Measurements from ENCODE around the gene CFP. TPM values are rescaled to one million over a fixed set of nuclear protein-coding genes. Genes with fewer than 3 reads are reported as not detected.

Gene CFP
- total RNA-seq, 2 donors from 2014 or later = 13.1 to 18.9 TPM

DNA sequence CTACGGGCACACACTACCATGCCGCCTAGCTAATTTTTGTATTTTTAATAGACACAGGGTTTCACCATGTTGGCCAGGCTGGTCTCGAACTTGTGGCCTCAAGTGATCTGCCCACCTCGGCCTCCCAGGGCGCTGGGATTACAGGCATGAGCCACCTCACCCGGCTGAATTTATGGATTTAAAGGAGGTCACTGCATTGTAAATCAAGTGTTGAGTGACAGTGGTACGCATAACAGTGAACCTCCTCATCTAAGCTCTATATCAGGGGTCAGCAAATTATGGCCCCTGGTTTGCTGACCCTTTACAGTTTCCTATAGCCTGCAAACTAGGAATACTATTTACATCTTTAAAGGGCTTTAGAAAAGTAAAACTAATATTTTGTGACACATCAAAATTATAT is 31.8 kb upstream of the CFP start:
- TF ChIP-seq, protein P1, sequence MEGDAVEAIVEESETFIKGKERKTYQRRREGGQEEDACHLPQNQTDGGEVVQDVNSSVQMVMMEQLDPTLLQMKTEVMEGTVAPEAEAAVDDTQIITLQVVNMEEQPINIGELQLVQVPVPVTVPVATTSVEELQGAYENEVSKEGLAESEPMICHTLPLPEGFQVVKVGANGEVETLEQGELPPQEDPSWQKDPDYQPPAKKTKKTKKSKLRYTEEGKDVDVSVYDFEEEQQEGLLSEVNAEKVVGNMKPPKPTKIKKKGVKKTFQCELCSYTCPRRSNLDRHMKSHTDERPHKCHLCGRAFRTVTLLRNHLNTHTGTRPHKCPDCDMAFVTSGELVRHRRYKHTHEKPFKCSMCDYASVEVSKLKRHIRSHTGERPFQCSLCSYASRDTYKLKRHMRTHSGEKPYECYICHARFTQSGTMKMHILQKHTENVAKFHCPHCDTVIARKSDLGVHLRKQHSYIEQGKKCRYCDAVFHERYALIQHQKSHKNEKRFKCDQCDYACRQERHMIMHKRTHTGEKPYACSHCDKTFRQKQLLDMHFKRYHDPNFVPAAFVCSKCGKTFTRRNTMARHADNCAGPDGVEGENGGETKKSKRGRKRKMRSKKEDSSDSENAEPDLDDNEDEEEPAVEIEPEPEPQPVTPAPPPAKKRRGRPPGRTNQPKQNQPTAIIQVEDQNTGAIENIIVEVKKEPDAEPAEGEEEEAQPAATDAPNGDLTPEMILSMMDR (IDR thresholded peaks at IDR 0.05) = no peak
- ATAC-seq (ENCODE audit: insufficient number of reproducible peaks, low FRiP score, low read depth) = no peak

DNA sequence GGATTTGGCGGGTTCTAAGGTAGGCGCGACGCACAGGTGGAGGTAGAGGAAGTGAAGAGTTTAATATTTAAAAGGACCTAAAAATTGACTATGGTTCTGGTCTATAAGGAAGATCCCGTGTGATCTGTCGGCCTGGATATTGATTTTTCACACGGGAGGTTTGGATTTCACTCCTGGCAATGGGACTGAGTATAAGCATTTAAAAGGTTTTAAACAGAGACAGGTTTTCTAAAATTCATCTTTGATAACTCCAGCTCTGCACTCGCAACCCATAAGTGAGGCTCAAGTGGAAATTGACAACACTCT is 29.6 kb upstream of the CFP start:
- peaks cover 3% of the 10 kb centered on the region for H3K36me3 ChIP-seq
- no peak for DNase-seq (ENCODE audit: low spot score)
- no peaks in the 10 kb centered on the region for H3K9me3 ChIP-seq
- peak overlapping the region; percentile 95 to 97 for H3K27ac ChIP-seq
- no peak for ATAC-seq (ENCODE audit: insufficient number of reproducible peaks, low FRiP score, low read depth)
- H3K4me3 ChIP-seq = peak overlapping the region; percentile 84
- peaks cover 0 to 4% of the 10 kb centered on the region in 2 donors for H3K4me1 ChIP-seq (ENCODE audit: control insufficient read depth in 1 of 2, low read depth in 2 of 2)
- TF ChIP-seq, protein P1 (IDR thresholded peaks at IDR 0.05) = no peak
- no peaks in the 10 kb centered on the region for H3K27me3 ChIP-seq (replicated peaks; ENCODE audit: insufficient read depth)

More for the DNA sequence above, 31.8 kb upstream of the CFP start:
- H3K4me1 ChIP-seq (ENCODE audit: control insufficient read depth in 1 of 2, low read depth in 2 of 2) = peaks cover 0 to 4% of the 10 kb centered on the region in 2 donors
- no peaks in the 10 kb centered on the region for H3K27me3 ChIP-seq (replicated peaks; ENCODE audit: insufficient read depth)
- H3K36me3 ChIP-seq = peaks cover 3% of the 10 kb centered on the region
- H3K4me3 ChIP-seq = no peak overlapping the region
- H3K9me3 ChIP-seq = no peaks in the 10 kb centered on the region
- H3K27ac ChIP-seq = no peak overlapping the region
- DNase-seq (ENCODE audit: low spot score) = no peak

DNA sequence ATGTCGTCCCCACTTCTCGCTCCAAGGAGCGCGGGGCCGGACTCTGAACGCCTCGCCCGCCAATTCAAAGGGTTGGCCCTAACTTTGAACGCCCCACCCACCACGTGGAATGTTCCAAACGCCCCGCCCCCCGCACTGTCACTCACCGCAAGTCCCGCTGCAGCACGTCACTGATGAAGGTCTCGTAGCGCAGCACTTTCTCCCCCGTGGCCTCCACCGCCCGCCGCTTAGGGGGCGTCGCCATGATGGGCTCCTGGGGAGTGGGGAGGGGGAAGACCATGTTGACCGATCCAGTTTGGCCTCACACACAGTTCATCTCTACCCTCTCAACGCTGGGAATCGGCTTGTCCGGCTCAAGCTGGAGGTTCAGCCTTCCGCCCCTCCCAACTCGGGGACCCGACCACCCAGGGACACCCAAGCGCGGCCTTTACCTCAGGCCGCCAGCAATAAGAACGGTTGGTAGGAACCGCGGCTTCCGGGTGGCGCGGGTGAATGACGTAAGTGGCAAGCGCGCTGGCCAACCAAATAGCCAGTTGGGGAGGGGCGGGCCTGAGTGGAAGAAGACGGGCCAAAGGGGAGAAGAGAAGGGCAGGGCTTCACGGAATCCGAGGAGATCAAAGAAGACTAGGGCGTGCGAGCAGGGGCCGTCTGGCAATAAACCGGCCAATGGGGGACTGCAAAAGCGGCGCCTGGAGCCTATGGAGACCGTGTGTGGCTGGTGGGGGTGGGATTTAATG is 29.1 kb upstream of the CFP start, which contains the start of gene UXT:
Gene UXT (minus strand): TSS at position 497 of the 737 bp plus-strand sequence. CDS start 253 bp downstream, at position 244.
- DNase-seq (ENCODE audit: low spot score) (peak; percentile 63), ATAC-seq (ENCODE audit: insufficient number of reproducible peaks, low FRiP score, low read depth) (peak; percentile 84)
- peaks cover 0 to 4% of the 10 kb centered on the region in 2 donors for H3K4me1 ChIP-seq (ENCODE audit: control insufficient read depth in 1 of 2, low read depth in 2 of 2)
- H3K36me3 ChIP-seq = peaks cover 3% of the 10 kb centered on the region
- peak within 1 kb of the TSS; percentile 95 to 97 for H3K27ac ChIP-seq
- H3K9me3 ChIP-seq = no peaks in the 10 kb centered on the region
- no peaks in the 10 kb centered on the region for H3K27me3 ChIP-seq (replicated peaks; ENCODE audit: insufficient read depth)
- TF ChIP-seq, protein P1 (IDR thresholded peaks at IDR 0.05) = no peak
- H3K4me3 ChIP-seq = peak within 1 kb of the TSS; percentile 84

DNA sequence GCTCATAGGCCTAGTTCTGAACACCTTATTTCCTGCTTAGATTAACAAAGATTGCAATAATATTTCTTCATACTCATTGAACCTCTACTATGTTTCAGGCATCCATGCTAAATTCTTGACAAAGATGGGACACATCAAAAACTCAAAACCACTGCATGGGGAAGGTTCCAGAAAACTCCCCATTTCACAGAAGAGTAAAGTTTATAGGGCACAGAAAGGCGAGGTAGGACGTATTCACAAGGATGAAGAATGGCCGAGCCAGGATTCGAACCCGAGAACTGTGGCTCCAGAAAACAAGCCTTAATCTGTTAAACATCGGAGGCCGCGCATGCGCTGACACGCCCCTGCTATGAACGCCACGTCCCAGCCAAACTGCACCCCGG is 28.6 kb upstream of the CFP start:
- H3K4me1 ChIP-seq (ENCODE audit: control insufficient read depth in 1 of 2, low read depth in 2 of 2) = peaks cover 0 to 4% of the 10 kb centered on the region in 2 donors
- DNase-seq (ENCODE audit: low spot score) (no peak), ATAC-seq (ENCODE audit: insufficient number of reproducible peaks, low FRiP score, low read depth) (no peak)
- H3K27me3 ChIP-seq (replicated peaks; ENCODE audit: insufficient read depth) = no peaks in the 10 kb centered on the region
- H3K4me3 ChIP-seq = peak overlapping the region; percentile 84
- H3K36me3 ChIP-seq = peaks cover 3% of the 10 kb centered on the region
- H3K27ac ChIP-seq = peak overlapping the region; percentile 95 to 97
- H3K9me3 ChIP-seq = no peaks in the 10 kb centered on the region
- TF ChIP-seq, protein P1 (IDR thresholded peaks at IDR 0.05) = no peak

DNA sequence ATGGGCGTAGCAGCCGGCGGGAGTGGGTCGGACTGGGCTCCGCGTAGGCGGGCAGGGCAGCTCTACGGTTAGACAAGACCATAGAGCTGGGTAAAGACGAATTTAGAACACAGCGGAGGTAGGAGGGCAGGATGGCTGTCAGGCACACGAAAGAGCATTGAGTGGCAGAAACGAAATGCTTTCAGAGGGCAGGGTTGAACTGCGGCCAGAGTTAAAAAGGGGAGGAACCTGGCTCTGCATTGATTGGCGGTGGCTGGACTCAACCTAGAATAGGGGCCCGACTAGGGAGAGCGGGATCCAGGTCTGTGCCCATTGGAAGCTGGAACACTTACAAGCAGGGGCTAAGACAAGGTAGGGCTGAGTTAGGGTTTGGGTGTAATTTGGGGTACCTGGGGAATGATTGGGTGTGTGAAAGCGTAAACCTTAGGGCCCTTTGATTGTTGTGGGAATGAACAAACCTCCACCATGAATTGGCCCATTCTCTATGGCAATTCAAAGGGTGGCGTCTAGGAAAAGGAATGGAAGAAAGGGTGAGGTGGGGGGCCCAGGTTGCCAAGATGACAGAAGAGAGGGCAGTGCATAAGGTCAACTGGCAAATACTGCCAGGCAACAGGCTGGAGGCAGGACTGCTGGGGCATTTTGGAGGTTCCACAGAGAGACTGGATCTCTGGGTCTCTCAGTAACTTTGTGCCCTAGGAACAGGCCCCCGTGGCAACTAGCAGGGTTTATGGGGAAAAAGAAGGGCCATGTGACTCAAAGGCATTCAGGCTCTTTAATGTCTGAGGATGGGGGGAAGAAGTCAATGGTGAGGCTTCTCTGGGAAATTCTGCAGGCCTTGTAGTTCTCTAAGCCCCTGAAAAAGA is 21.5 kb upstream of the CFP start:
- H3K27ac ChIP-seq = peak overlapping the region; percentile 72 to 78

More for the DNA sequence above, 21.5 kb upstream of the CFP start:
- Histone ChIP-seq H3K36me3 (no peaks in the 10 kb centered on the region), H3K9me3 (no peaks in the 10 kb centered on the region), H3K4me1 (ENCODE audit: control insufficient read depth in 1 of 2, low read depth in 2 of 2) (peaks cover 6 to 26% of the 10 kb centered on the region in 2 donors), H3K27me3 (replicated peaks; ENCODE audit: insufficient read depth) (no peaks in the 10 kb centered on the region), H3K4me3 (peak overlapping the region; percentile 86)
- ATAC-seq (ENCODE audit: insufficient number of reproducible peaks, low FRiP score, low read depth) (peak; percentile 4), DNase-seq (ENCODE audit: low spot score) (no peak)
- TF ChIP-seq, protein P1 (IDR thresholded peaks at IDR 0.05) = no peak
